ENCODE measurements around the gene DLGAP5.

The DLGAP5 gene

DNA sequence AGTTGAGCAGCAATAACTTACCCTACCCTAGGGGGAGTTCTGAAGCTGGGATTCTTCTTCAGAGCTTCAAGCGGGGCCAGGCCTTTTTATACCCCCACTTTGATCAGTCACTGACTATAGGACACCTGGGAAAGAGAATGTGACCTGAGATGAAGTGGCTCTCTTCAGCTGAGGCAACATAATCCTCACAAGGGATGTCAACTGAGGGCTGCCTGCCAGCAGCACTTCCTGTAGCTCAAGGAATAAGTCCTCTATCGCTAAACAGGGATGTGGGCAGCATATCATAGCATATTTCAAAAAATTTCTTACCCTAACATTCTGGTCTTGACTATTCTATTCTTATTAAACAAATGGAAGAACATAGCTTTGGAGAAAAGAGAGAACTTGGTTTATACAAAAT lies 45.0 kb downstream of the DLGAP5 start:
- no peaks in the 10 kb centered on the region for H3K9me3 ChIP-seq (ENCODE audit: control insufficient read depth, insufficient read depth, low read length)
- no peaks in the 10 kb centered on the region for H3F3A ChIP-seq (ENCODE audit: control insufficient read depth, insufficient read depth)
- no peaks in the 10 kb centered on the region for H3K27me3 ChIP-seq (ENCODE audit: control insufficient read depth, low read length)
- H3K4me3 ChIP-seq (ENCODE audit: low read length), result no peak overlapping the region
- no peaks in the 10 kb centered on the region for H3K9me2 ChIP-seq (replicated peaks; ENCODE audit: control insufficient read depth, low read length)
- peaks cover 60% of the 10 kb centered on the region for H3K36me3 ChIP-seq (ENCODE audit: control insufficient read depth, low read length)
- TF ChIP-seq CTCF (IDR thresholded peaks at IDR 0.05; ENCODE audit: low read depth, low read length, poor library complexity, severe bottlenecking), result no peak
- no peak for TF ChIP-seq EZH2phosphoT487 (IDR thresholded peaks at IDR 0.05; ENCODE audit: borderline replicate concordance, low read length)
- no peak overlapping the region for H3K4me2 ChIP-seq (ENCODE audit: low read length)
- H4K20me1 ChIP-seq (ENCODE audit: control insufficient read depth, insufficient read depth, low read depth, low read length), result no peaks in the 10 kb centered on the region
- H3K4me1 ChIP-seq (ENCODE audit: control insufficient read depth, low read length), result no peaks in the 10 kb centered on the region
- no peaks in the 10 kb centered on the region for H3K79me2 ChIP-seq (ENCODE audit: control insufficient read depth, low read length)
- no peak overlapping the region for H3K27ac ChIP-seq (ENCODE audit: low read depth, low read length)

GRCh38 chr14:55142466-55142865 lies 48.9 kb downstream of the DLGAP5 start:
- no peak for TF ChIP-seq EZH2phosphoT487 (IDR thresholded peaks at IDR 0.05; ENCODE audit: borderline replicate concordance, low read length)
- no peak for TF ChIP-seq CTCF (IDR thresholded peaks at IDR 0.05; ENCODE audit: low read depth, low read length, poor library complexity, severe bottlenecking)
- Histone ChIP-seq H3K4me1 (ENCODE audit: control insufficient read depth, low read length) (no peaks in the 10 kb centered on the region), H3K79me2 (ENCODE audit: control insufficient read depth, low read length) (no peaks in the 10 kb centered on the region), H3K27ac (ENCODE audit: low read depth, low read length) (no peak overlapping the region), H4K20me1 (ENCODE audit: control insufficient read depth, insufficient read depth, low read depth, low read length) (no peaks in the 10 kb centered on the region), H3K4me3 (ENCODE audit: low read length) (no peak overlapping the region), H3F3A (ENCODE audit: control insufficient read depth, insufficient read depth) (no peaks in the 10 kb centered on the region), H3K36me3 (ENCODE audit: control insufficient read depth, low read length) (peaks cover 26% of the 10 kb centered on the region), H3K4me2 (ENCODE audit: low read length) (no peak overlapping the region), H3K27me3 (ENCODE audit: control insufficient read depth, low read length) (no peaks in the 10 kb centered on the region), H3K9me2 (replicated peaks; ENCODE audit: control insufficient read depth, low read length) (no peaks in the 10 kb centered on the region), H3K9me3 (ENCODE audit: control insufficient read depth, insufficient read depth, low read length) (no peaks in the 10 kb centered on the region)

DNA sequence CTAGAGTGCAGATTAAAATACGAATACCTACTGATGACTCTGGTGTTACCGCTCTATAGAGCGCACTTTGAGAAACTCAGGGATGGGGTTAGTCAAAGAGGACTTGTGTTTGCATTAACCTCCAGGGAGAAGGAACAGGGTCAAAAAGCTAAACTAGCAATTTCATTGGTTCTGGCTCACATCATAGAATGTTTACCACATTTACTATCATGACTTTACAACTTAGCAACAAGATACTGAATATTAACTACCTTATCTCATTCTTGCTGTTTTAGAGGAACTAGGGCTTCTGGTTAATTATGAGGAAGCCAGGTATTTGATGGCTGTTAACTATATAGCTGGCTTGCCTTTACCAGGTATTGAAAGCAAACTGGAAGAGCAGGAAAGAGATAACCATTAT lies 49.6 kb downstream of the DLGAP5 start:
- no peaks in the 10 kb centered on the region for H4K20me1 ChIP-seq (ENCODE audit: control insufficient read depth, insufficient read depth, low read depth, low read length)
- no peaks in the 10 kb centered on the region for H3K9me2 ChIP-seq (replicated peaks; ENCODE audit: control insufficient read depth, low read length)
- no peak for TF ChIP-seq EZH2phosphoT487 (IDR thresholded peaks at IDR 0.05; ENCODE audit: borderline replicate concordance, low read length)
- H3K4me2 ChIP-seq (ENCODE audit: low read length), result no peak overlapping the region
- peaks cover 19% of the 10 kb centered on the region for H3K36me3 ChIP-seq (ENCODE audit: control insufficient read depth, low read length)
- no peaks in the 10 kb centered on the region for H3K79me2 ChIP-seq (ENCODE audit: control insufficient read depth, low read length)
- H3K4me3 ChIP-seq (ENCODE audit: low read length), result no peak overlapping the region
- H3F3A ChIP-seq (ENCODE audit: control insufficient read depth, insufficient read depth), result no peaks in the 10 kb centered on the region
- H3K27ac ChIP-seq (ENCODE audit: low read depth, low read length), result no peak overlapping the region
- H3K9me3 ChIP-seq (ENCODE audit: control insufficient read depth, insufficient read depth, low read length), result no peaks in the 10 kb centered on the region
- H3K4me1 ChIP-seq (ENCODE audit: control insufficient read depth, low read length), result no peaks in the 10 kb centered on the region
- H3K27me3 ChIP-seq (ENCODE audit: control insufficient read depth, low read length), result no peaks in the 10 kb centered on the region

DNA sequence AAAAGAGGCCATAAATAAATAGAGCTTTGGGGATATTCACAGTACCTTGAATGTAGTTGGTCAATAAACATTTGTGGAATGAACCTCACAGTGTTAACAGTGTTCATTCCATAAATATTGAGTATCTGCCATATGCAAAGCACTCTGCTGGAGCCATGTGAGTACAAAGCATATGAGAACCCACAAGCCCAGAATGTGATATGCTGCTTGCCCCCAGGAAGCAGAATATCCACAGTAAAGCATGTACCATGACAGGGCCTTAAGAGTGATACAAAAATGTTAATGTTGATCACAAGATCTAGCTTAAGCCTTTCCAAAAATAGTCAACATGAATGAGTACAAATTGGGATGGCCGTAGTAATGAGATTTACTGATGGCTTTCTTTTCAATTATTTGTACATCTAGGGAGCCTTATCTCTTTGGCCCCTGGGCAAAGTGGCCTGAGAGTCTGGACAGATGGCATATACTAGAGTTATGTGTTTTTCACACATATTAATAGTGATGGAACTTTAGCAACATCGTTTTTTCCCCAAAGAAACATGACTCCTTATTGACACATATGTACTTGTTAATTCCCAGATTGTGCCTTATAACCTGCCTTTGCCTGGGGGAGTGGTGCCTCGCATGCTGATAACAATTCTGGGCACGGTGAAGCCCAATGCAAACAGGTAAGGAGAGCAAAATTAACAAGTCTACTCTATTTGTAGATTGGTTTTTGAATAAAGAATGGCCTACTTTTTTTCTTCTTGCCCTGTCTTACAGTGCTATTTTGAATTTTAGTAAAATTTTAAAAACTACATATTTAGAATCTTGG lies 51.5 kb downstream of the DLGAP5 start:
- no peaks in the 10 kb centered on the region for H3K9me3 ChIP-seq (ENCODE audit: control insufficient read depth, insufficient read depth, low read length)
- TF ChIP-seq EZH2phosphoT487 (IDR thresholded peaks at IDR 0.05; ENCODE audit: borderline replicate concordance, low read length) (no peak), CTCF (IDR thresholded peaks at IDR 0.05; ENCODE audit: low read depth, low read length, poor library complexity, severe bottlenecking) (no peak)
- H4K20me1 ChIP-seq (ENCODE audit: control insufficient read depth, insufficient read depth, low read depth, low read length), result no peaks in the 10 kb centered on the region
- H3K4me3 ChIP-seq (ENCODE audit: low read length), result no peak overlapping the region
- H3K4me2 ChIP-seq (ENCODE audit: low read length), result no peak overlapping the region
- H3K4me1 ChIP-seq (ENCODE audit: control insufficient read depth, low read length), result no peaks in the 10 kb centered on the region
- peaks cover 3% of the 10 kb centered on the region for H3K36me3 ChIP-seq (ENCODE audit: control insufficient read depth, low read length)
- H3K9me2 ChIP-seq (replicated peaks; ENCODE audit: control insufficient read depth, low read length), result no peaks in the 10 kb centered on the region
- H3F3A ChIP-seq (ENCODE audit: control insufficient read depth, insufficient read depth), result no peaks in the 10 kb centered on the region
- no peak overlapping the region for H3K27ac ChIP-seq (ENCODE audit: low read depth, low read length)
- H3K79me2 ChIP-seq (ENCODE audit: control insufficient read depth, low read length), result no peaks in the 10 kb centered on the region
- H3K27me3 ChIP-seq (ENCODE audit: control insufficient read depth, low read length), result no peaks in the 10 kb centered on the region
